DND-41 (cell line): Measurements from ENCODE around the gene PALD1.

ENCODE experiments used
- EZH2 ChIP-seq: IDR thresholded peaks from 3 replicates; pipeline ENCODE4 v1.6.1; 2012; ENCODE audit warnings: borderline replicate concordance, low read depth, mild to moderate bottlenecking, moderate library complexity, low read length, inconsistent platforms; ENCODE audit not compliant: severe bottlenecking
- TF ChIP-seq, protein P1 (sequence below): IDR thresholded peaks from 2 replicates; pipeline ENCODE4 v1.5.1; 2012; ENCODE audit warnings: borderline replicate concordance, low read length, moderate library complexity, mild to moderate bottlenecking; ENCODE audit not compliant: poor library complexity, severe bottlenecking; ENCODE audit errors: extremely low read depth

DNA sequence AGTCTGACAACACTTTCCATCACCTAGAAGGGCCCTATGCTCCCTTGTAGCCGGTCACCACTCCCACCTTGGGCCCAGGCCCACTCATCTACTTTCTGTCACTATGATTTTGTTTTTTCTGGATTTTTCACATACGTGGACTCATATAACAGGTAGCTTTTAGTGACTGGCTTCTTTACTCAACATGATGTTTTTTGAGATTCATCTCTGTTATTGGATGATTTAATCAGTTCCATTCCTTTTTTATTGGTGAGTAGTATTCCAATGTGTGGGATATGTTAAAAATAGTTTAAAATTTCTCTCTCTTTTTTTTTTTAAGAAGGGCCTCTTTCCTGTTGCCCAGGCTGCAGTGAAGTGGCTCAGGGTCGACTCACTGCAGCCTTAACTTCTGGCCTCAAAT, 9.3 kb downstream of the PALD1 start:
- TF ChIP-seq, protein P1, sequence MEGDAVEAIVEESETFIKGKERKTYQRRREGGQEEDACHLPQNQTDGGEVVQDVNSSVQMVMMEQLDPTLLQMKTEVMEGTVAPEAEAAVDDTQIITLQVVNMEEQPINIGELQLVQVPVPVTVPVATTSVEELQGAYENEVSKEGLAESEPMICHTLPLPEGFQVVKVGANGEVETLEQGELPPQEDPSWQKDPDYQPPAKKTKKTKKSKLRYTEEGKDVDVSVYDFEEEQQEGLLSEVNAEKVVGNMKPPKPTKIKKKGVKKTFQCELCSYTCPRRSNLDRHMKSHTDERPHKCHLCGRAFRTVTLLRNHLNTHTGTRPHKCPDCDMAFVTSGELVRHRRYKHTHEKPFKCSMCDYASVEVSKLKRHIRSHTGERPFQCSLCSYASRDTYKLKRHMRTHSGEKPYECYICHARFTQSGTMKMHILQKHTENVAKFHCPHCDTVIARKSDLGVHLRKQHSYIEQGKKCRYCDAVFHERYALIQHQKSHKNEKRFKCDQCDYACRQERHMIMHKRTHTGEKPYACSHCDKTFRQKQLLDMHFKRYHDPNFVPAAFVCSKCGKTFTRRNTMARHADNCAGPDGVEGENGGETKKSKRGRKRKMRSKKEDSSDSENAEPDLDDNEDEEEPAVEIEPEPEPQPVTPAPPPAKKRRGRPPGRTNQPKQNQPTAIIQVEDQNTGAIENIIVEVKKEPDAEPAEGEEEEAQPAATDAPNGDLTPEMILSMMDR, result no peak
- no peak for TF ChIP-seq EZH2
